Mesenchymal stem cell (in vitro differentiated cells and primary cell): ENCODE data around the gene RAD51B.

Experiments
- DNase-seq: peaks from one replicate; pipeline ENCODE4 v3.0.0-alpha.2; 2013
- H2AFZ ChIP-seq: one replicate; pipeline ENCODE4 v1.6.1; 2013; ENCODE audit warnings: low read depth, mild to moderate bottlenecking, control low read depth, inconsistent platforms, low read length, moderate library complexity
- H2AK5ac ChIP-seq: 2 replicates; pipeline ENCODE4 v1.6.1; 2013; ENCODE audit warnings: low read length, moderate library complexity, mild to moderate bottlenecking, inconsistent platforms; ENCODE audit not compliant: severe bottlenecking
- H2BK120ac ChIP-seq: one replicate; pipeline ENCODE4 v1.6.1; 2013; ENCODE audit warnings: low read depth, mild to moderate bottlenecking, inconsistent platforms, low read length, moderate library complexity
- H2BK12ac ChIP-seq, 2 experiments: one replicate each; pipeline ENCODE4 v1.6.1; 2013; ENCODE audit warnings: inconsistent platforms in 2 of 2, low read length in 2 of 2, mild to moderate bottlenecking in 2 of 2, moderate library complexity in 2 of 2, control low read depth in 1 of 2
- H2BK15ac ChIP-seq: one replicate; pipeline ENCODE4 v1.6.1; 2013; ENCODE audit warnings: mild to moderate bottlenecking, low read depth, inconsistent platforms; ENCODE audit not compliant: poor library complexity, severe bottlenecking
- H2BK5ac ChIP-seq: 2 replicates; pipeline ENCODE4 v1.6.1; 2013; ENCODE audit warnings: low read depth, mild to moderate bottlenecking, low read length, control low read depth, inconsistent platforms; ENCODE audit not compliant: poor library complexity, severe bottlenecking
- H3K14ac ChIP-seq, 2 experiments: one replicate each; pipeline ENCODE4 v1.6.1; 2013; ENCODE audit warnings: inconsistent platforms in 2 of 2, low read length in 2 of 2, control low read depth in 1 of 2, mild to moderate bottlenecking in 1 of 2, moderate library complexity in 1 of 2
- H3K18ac ChIP-seq, 2 experiments: one replicate each; pipeline ENCODE4 v1.6.1; 2013; ENCODE audit warnings: inconsistent platforms in 2 of 2, low read length in 2 of 2, control low read depth in 1 of 2, low read depth in 1 of 2, mild to moderate bottlenecking in 1 of 2
- H3K23ac ChIP-seq, 2 experiments: one replicate each; pipeline ENCODE4 v1.6.1; 2013; ENCODE audit warnings: inconsistent platforms in 2 of 2, low read length in 2 of 2, mild to moderate bottlenecking in 2 of 2, moderate library complexity in 2 of 2, control low read depth in 1 of 2
- H3K27ac ChIP-seq: 2 replicates; pipeline ENCODE4 v1.5.1; 2013; ENCODE audit warnings: mild to moderate bottlenecking, moderate library complexity, low read length, control low read depth, inconsistent platforms; ENCODE audit not compliant: poor library complexity, severe bottlenecking
- H3K27me3 ChIP-seq, 2 experiments: 2 replicates each; pipeline versions ENCODE4 v1.6.1 to v1.7.0; 2013; ENCODE audit warnings: low read length in 2 of 2, mild to moderate bottlenecking in 2 of 2, moderate library complexity in 2 of 2, control low read depth in 1 of 2, inconsistent platforms in 1 of 2; ENCODE audit not compliant: control insufficient read depth in 1 of 2, insufficient read depth in 1 of 2
- H3K36me3 ChIP-seq, 2 experiments: 2 replicates each; pipeline versions ENCODE4 v1.6.1 to v1.7.0; 2013; ENCODE audit warnings: low read length in 2 of 2, control low read depth in 1 of 2, inconsistent platforms in 1 of 2, low read depth in 1 of 2, mild to moderate bottlenecking in 1 of 2; ENCODE audit not compliant: insufficient read depth in 2 of 2, control insufficient read depth in 1 of 2
- H3K4ac ChIP-seq, 2 experiments: one replicate each; pipeline ENCODE4 v1.6.1; 2013; ENCODE audit warnings: inconsistent platforms in 2 of 2, low read length in 2 of 2, mild to moderate bottlenecking in 2 of 2, moderate library complexity in 2 of 2, control low read depth in 1 of 2, low read depth in 1 of 2
- H3K4me1 ChIP-seq: 2 replicates; pipeline ENCODE4 v1.6.1; 2013; ENCODE audit warnings: low read depth, low read length, control low read depth; ENCODE audit not compliant: control insufficient read depth, insufficient read depth
- H3K4me2 ChIP-seq: 2 replicates; pipeline ENCODE4 v1.6.1; 2013; ENCODE audit warnings: low read length, mild to moderate bottlenecking, inconsistent platforms; ENCODE audit not compliant: poor library complexity, severe bottlenecking
- H3K4me3 ChIP-seq, 2 experiments: 2 replicates each; pipeline versions ENCODE4 v1.5.1 to v1.7.0; 2013; ENCODE audit warnings: low read length in 2 of 2, mild to moderate bottlenecking in 2 of 2, control low read depth in 1 of 2, low read depth in 1 of 2; ENCODE audit not compliant: insufficient read depth in 1 of 2
- H3K79me1 ChIP-seq: replicated peaks from 2 replicates; pipeline ENCODE4 v1.6.1; 2013; ENCODE audit warnings: mild to moderate bottlenecking, control low read depth, low read length, inconsistent platforms; ENCODE audit not compliant: poor library complexity, severe bottlenecking
- H3K9ac ChIP-seq: 2 replicates; pipeline ENCODE4 v1.7.0; 2013; ENCODE audit warnings: mild to moderate bottlenecking, low read length, moderate library complexity
- H3K9me3 ChIP-seq: 2 replicates; pipeline ENCODE4 v1.7.0; 2013; ENCODE audit warnings: mild to moderate bottlenecking, low read length; ENCODE audit not compliant: control insufficient read depth
- H4K8ac ChIP-seq: one replicate; pipeline ENCODE4 v1.6.1; 2013; ENCODE audit warnings: inconsistent platforms, mild to moderate bottlenecking, low read length, moderate library complexity
- H4K91ac ChIP-seq: one replicate; pipeline ENCODE4 v1.6.1; 2013; ENCODE audit warnings: mild to moderate bottlenecking, low read length, inconsistent platforms
- WGBS: methylation state at CpG from one replicate; pipeline ENCODE4 v1.1.7; 2013; ENCODE audit warnings: mixed read lengths; 5-methylcytosine and 5-hydroxymethylcytosine counted together

The RAD51B gene

GRCh38 chr14:68279777-68280233 lies 460.2 kb downstream of the RAD51B start:
- Histone ChIP-seq H3K36me3 (no peaks in the 10 kb centered on the region), H3K18ac (peak overlapping the region in 1 of 2 experiments; percentile 19), H2BK12ac (no peak overlapping the region), H3K4me3 (no peak overlapping the region), H3K4me1 (peaks cover 7% of the 10 kb centered on the region), H3K9ac (no peak overlapping the region), H3K14ac (no peak overlapping the region), H3K9me3 (no peaks in the 10 kb centered on the region), H4K8ac (no peak overlapping the region), H2BK120ac (no peak overlapping the region), H3K79me1 (no peaks in the 10 kb centered on the region), H2AFZ (no peak overlapping the region), H3K4ac (peak overlapping the region in 1 of 2 experiments; percentile 22), H3K27ac (no peak overlapping the region), H2BK5ac (no peak overlapping the region), H3K4me2 (no peak overlapping the region), H3K27me3 (no peaks in the 10 kb centered on the region), H2AK5ac (peak overlapping the region; percentile 53), H2BK15ac (no peak overlapping the region), H3K23ac (no peak overlapping the region), H4K91ac (no peak overlapping the region)
- 98% methylated on average over 4 of the region's 4 CpGs for WGBS
- no peak for DNase-seq

- no peak overlapping the region for H3K9ac ChIP-seq
- H3K4ac ChIP-seq = no peak overlapping the region
- H3K27ac ChIP-seq = no peak overlapping the region
- H2BK15ac ChIP-seq = peak overlapping the region; percentile 58
- no peak overlapping the region for H3K4me2 ChIP-seq
- no peak overlapping the region for H2BK5ac ChIP-seq
- H4K8ac ChIP-seq = no peak overlapping the region
- H2BK120ac ChIP-seq = no peak overlapping the region
- no peak overlapping the region for H2AFZ ChIP-seq
- H3K23ac ChIP-seq = no peak overlapping the region
- H3K36me3 ChIP-seq = no peaks in the 10 kb centered on the region
- no peak for DNase-seq
- peaks cover 9% of the 10 kb centered on the region for H3K4me1 ChIP-seq
- no peak overlapping the region for H3K14ac ChIP-seq
- WGBS = 100% methylated on average over 4 of the region's 4 CpGs
- H3K18ac ChIP-seq = peak overlapping the region in 1 of 2 experiments; percentile 18
- H3K27me3 ChIP-seq = no peaks in the 10 kb centered on the region
- H2AK5ac ChIP-seq = peak overlapping the region; percentile 26
- H4K91ac ChIP-seq = no peak overlapping the region
- no peaks in the 10 kb centered on the region for H3K9me3 ChIP-seq
- no peak overlapping the region for H3K4me3 ChIP-seq
- H3K79me1 ChIP-seq = no peaks in the 10 kb centered on the region
- H2BK12ac ChIP-seq = peak overlapping the region; percentile 50 to 79
Measured at GRCh38 chr14:68281497-68281896, 461.9 kb downstream of the RAD51B start.

GRCh38 chr14:68282479-68283377 lies 463.1 kb downstream of the RAD51B start:
- H4K91ac ChIP-seq = peak overlapping the region; percentile 87
- no peak overlapping the region for H2BK5ac ChIP-seq
- H3K4ac ChIP-seq = no peak overlapping the region
- H3K14ac ChIP-seq = no peak overlapping the region
- WGBS = 84% methylated on average over 4 of the region's 6 CpGs
- H2BK120ac ChIP-seq = no peak overlapping the region
- H2AFZ ChIP-seq = no peak overlapping the region
- no peaks in the 10 kb centered on the region for H3K79me1 ChIP-seq
- H3K23ac ChIP-seq = no peak overlapping the region
- peak overlapping the region; percentile 34 for H2AK5ac ChIP-seq
- peaks cover 9% of the 10 kb centered on the region for H3K4me1 ChIP-seq
- no peak overlapping the region for H3K9ac ChIP-seq
- no peak overlapping the region for H2BK12ac ChIP-seq
- H3K36me3 ChIP-seq = no peaks in the 10 kb centered on the region
- H3K9me3 ChIP-seq = no peaks in the 10 kb centered on the region
- no peak for DNase-seq
- peak overlapping the region; percentile 21 for H4K8ac ChIP-seq
- H3K27me3 ChIP-seq = no peaks in the 10 kb centered on the region
- no peak overlapping the region for H3K27ac ChIP-seq
- no peak overlapping the region for H3K18ac ChIP-seq
- peak overlapping the region; percentile 74 for H2BK15ac ChIP-seq
- no peak overlapping the region for H3K4me2 ChIP-seq
- H3K4me3 ChIP-seq = no peak overlapping the region

- Histone ChIP-seq H3K27me3 (no peaks in the 10 kb centered on the region), H3K4me2 (no peak overlapping the region), H2BK5ac (no peak overlapping the region), H2AFZ (no peak overlapping the region), H3K4me1 (peaks cover 8% of the 10 kb centered on the region), H2AK5ac (peak overlapping the region; percentile 34), H3K9me3 (no peaks in the 10 kb centered on the region), H3K36me3 (no peaks in the 10 kb centered on the region), H3K27ac (no peak overlapping the region), H3K79me1 (no peaks in the 10 kb centered on the region), H3K14ac (no peak overlapping the region), H4K8ac (peak overlapping the region; percentile 21), H2BK15ac (no peak overlapping the region), H3K9ac (no peak overlapping the region), H3K4me3 (no peak overlapping the region), H4K91ac (peak overlapping the region; percentile 87), H2BK12ac (peak overlapping the region in 1 of 2 experiments; percentile 6), H2BK120ac (no peak overlapping the region), H3K23ac (no peak overlapping the region), H3K4ac (no peak overlapping the region), H3K18ac (no peak overlapping the region)
- no peak for DNase-seq
- 89% methylated on average over 11 of the region's 11 CpGs for WGBS
Measured at GRCh38 chr14:68283378-68284123, 464.0 kb downstream of the RAD51B start.
